GM12878 (cell line): Measurements from ENCODE around the gene SDS. TPM values are rescaled to one million over a fixed set of nuclear protein-coding genes. Genes with fewer than 3 reads are reported as not detected.

ENCODE experiments used
- ATAC-seq: fragments of 200-7000 bp; cut with Tn5 transposase; 3 replicates; pipeline ENCODE4 v1.9.1; 2020; ENCODE audit warnings: mild to moderate bottlenecking, moderate library complexity
- BruUV-seq: library from RNA; stranded (reverse); fragments of 400-500 nt; replicated peaks from 2 replicates; lab custom pipeline; 2021; lab: Mats Ljungman, UMichigan
- CTCF ChIA-PET: fragments of 300-600 bp; sonication (Branson Sonifier 250); formaldehyde crosslinking; extraction: SDS; loops from one replicate; lab custom pipeline; 2021; ENCODE audit warnings: inconsistent platforms; lab: Yijun Ruan, JAX
- POLR2A ChIA-PET: fragments of 350-600 bp; formaldehyde crosslinking; extraction: SDS; loops from one replicate; lab custom pipeline; 2021; ENCODE audit warnings: inconsistent platforms; lab: Charles Lee
- RAD21 ChIA-PET: fragments of 300-600 bp; sonication (Branson Sonifier 250); formaldehyde crosslinking; loops from one replicate; lab custom pipeline; 2023; ENCODE audit warnings: antibody characterized with exemption; ENCODE audit not compliant: unreplicated experiment; lab: Charles Lee
- SMC1A ChIA-PET: fragments of 300-600 bp; sonication (Branson Sonifier 250); formaldehyde crosslinking; loops from one replicate; lab custom pipeline; 2023; ENCODE audit not compliant: unreplicated experiment, uncharacterized antibody; lab: Charles Lee
- DNase-seq: peaks from one replicate; pipeline ENCODE4 v3.0.0-alpha.2; 2011; ENCODE audit warnings: low read depth, low spot score
- FAIRE-seq: peaks from 3 replicates; lab custom pipeline; 2011; peaks lifted over from hg19 to GRCh38; lab: Jason Lieb, UNC
- H2AFZ ChIP-seq: 2 replicates; pipeline ENCODE4 v1.6.0; 2011; ENCODE audit warnings: low read depth, low read length, control low read depth; ENCODE audit not compliant: control insufficient read depth
- H3K27ac ChIP-seq: 2 replicates; pipeline ENCODE4 v1.5.1; 2011; ENCODE audit warnings: control low read depth; ENCODE audit not compliant: control insufficient read depth, insufficient read depth
- H3K27me3 ChIP-seq, 2 experiments: replicated peaks in 1 of 2; 2 replicates each; pipeline versions ENCODE4 v1.6.0 to v1.6.1; 2011; ENCODE audit warnings: low read length in 1 of 2; ENCODE audit not compliant: control insufficient read depth in 2 of 2, insufficient read depth in 2 of 2
- H3K36me3 ChIP-seq, 2 experiments: 2 replicates each; pipeline ENCODE4 v1.5.1; 2011; ENCODE audit warnings: low read length in 1 of 2; ENCODE audit not compliant: control insufficient read depth in 2 of 2, insufficient read depth in 2 of 2
- H3K4me1 ChIP-seq: 2 replicates; pipeline ENCODE4 v1.6.1; 2011; ENCODE audit warnings: mild to moderate bottlenecking, low read length, moderate library complexity, mixed read lengths; ENCODE audit not compliant: control insufficient read depth, insufficient read depth
- H3K4me2 ChIP-seq: 2 replicates; pipeline ENCODE4 v1.6.0; 2011; ENCODE audit warnings: control low read depth; ENCODE audit not compliant: control insufficient read depth, insufficient read depth
- H3K4me3 ChIP-seq: fragments of 200-600 bp; sonication (generic); 2 replicates; pipeline ENCODE4 v1.5.1; 2016
- H3K79me2 ChIP-seq: 2 replicates; pipeline ENCODE4 v1.6.0; 2011; ENCODE audit warnings: low read length; ENCODE audit not compliant: control insufficient read depth, insufficient read depth
- H3K9ac ChIP-seq: 2 replicates; pipeline ENCODE4 v1.8.0; 2011; ENCODE audit warnings: low read length, control low read depth, mixed read lengths; ENCODE audit not compliant: control insufficient read depth, insufficient read depth
- H3K9me3 ChIP-seq: replicated peaks from 3 replicates; pipeline ENCODE4 v1.5.1; 2011; ENCODE audit warnings: mild to moderate bottlenecking, low read length; ENCODE audit not compliant: control insufficient read depth, insufficient read depth
- H4K20me1 ChIP-seq: 2 replicates; pipeline ENCODE4 v1.6.0; 2011; ENCODE audit not compliant: control insufficient read depth, insufficient read depth
- BACH1 ChIP-seq: fragments of 450-650 bp; IDR thresholded peaks from 2 replicates; pipeline ENCODE4 v1.6.1; 2017; ENCODE audit warnings: mild to moderate bottlenecking, borderline replicate concordance
- CBX3 ChIP-seq: fragments of 200-600 bp; sonication (generic); IDR thresholded peaks from 2 replicates; pipeline ENCODE4 v1.6.1; 2016; ENCODE audit warnings: low read depth, borderline replicate concordance
- CHD1 ChIP-seq: IDR thresholded peaks from 2 replicates; pipeline ENCODE4 v1.6.1; 2012; ENCODE audit warnings: low read depth, low read length, improper control_type of control experiment
- E2F8 ChIP-seq: fragments of 450-650 bp; IDR thresholded peaks from 2 replicates; pipeline ENCODE4 v1.6.1; 2018; ENCODE audit warnings: mild to moderate bottlenecking, low read depth, moderate library complexity; ENCODE audit not compliant: partially characterized antibody
- EGR1 ChIP-seq, 2 experiments: IDR thresholded peaks; 1 replicate in 1 of 2; 2 replicates in 1 of 2; pipeline ENCODE4 v1.6.1; 2011 to 2012; ENCODE audit warnings: low read depth in 2 of 2, low read length in 2 of 2, borderline replicate concordance in 1 of 2, mild to moderate bottlenecking in 1 of 2, moderate library complexity in 1 of 2
- EZH2 ChIP-seq: IDR thresholded peaks from 2 replicates; pipeline ENCODE4 v1.6.1; 2012; ENCODE audit warnings: low read depth, mild to moderate bottlenecking, control low read depth, inconsistent platforms, low read length, borderline replicate concordance; ENCODE audit not compliant: control insufficient read depth
- HDAC2 ChIP-seq: fragments of 200-600 bp; sonication (generic); IDR thresholded peaks from 2 replicates; pipeline ENCODE4 v1.6.1; 2017
- KLF5 ChIP-seq: fragments of 450-650 bp; IDR thresholded peaks from 2 replicates; pipeline ENCODE4 v1.6.1; 2014; ENCODE audit warnings: mild to moderate bottlenecking; ENCODE audit not compliant: partially characterized antibody
- MTA2 ChIP-seq: fragments of 450-650 bp; IDR thresholded peaks from 2 replicates; pipeline ENCODE4 v1.6.1; 2016; ENCODE audit warnings: low read depth, mild to moderate bottlenecking, moderate library complexity
- POLR2A ChIP-seq: IDR thresholded peaks from 2 replicates; pipeline ENCODE4 v1.6.1; 2011; ENCODE audit warnings: low read depth, mild to moderate bottlenecking, low read length
- SIX5 ChIP-seq: IDR thresholded peaks from 2 replicates; pipeline ENCODE4 v1.6.1; 2011; ENCODE audit warnings: mild to moderate bottlenecking, low read depth, low read length, moderate library complexity; ENCODE audit not compliant: severe bottlenecking
- SMARCA5 ChIP-seq: fragments of 450-650 bp; IDR thresholded peaks from 2 replicates; pipeline ENCODE4 v1.6.1; 2017; ENCODE audit warnings: mild to moderate bottlenecking
- SUZ12 ChIP-seq: fragments of 200-600 bp; sonication (generic); IDR thresholded peaks from one replicate; pipeline ENCODE4 v1.6.1; 2018; ENCODE audit warnings: antibody characterized with exemption, mild to moderate bottlenecking; ENCODE audit not compliant: unreplicated experiment
- YBX1 ChIP-seq: fragments of 450-650 bp; IDR thresholded peaks from 2 replicates; pipeline ENCODE4 v1.6.1; 2016; ENCODE audit warnings: antibody characterized with exemption
- ZBTB33 ChIP-seq: fragments of 450-650 bp; IDR thresholded peaks from 2 replicates; pipeline ENCODE4 v1.6.1; 2017; ENCODE audit warnings: mild to moderate bottlenecking
- ZNF384 ChIP-seq: IDR thresholded peaks from 2 replicates; pipeline ENCODE4 v1.6.1; 2012; ENCODE audit warnings: low read depth, mild to moderate bottlenecking, low read length, improper control_type of control experiment, borderline replicate concordance
- WGBS: methylation state at CpG from one replicate; pipeline ENCODE4 v1.1.6; 2016; ENCODE audit warnings: low lambda C conversion rate; ENCODE audit not compliant: insufficient replicate concordance, insufficient coverage; ENCODE audit errors: missing lambda C conversion rate; 5-methylcytosine and 5-hydroxymethylcytosine counted together
- in situ Hi-C: fragments of 300-500 bp; cut with MboI; formaldehyde crosslinking; loops from 9 replicates; pipeline ENCODE4 v1.14.3; 2018; ENCODE audit warnings: mixed read lengths
- intact Hi-C: fragments of 100-400 bp; cut with micrococcal nuclease; formaldehyde crosslinking; loops from one replicate; pipeline ENCODE4 v1.14.2; 2022; ENCODE audit not compliant: unreplicated experiment
- polyA plus RNA-seq, 11 experiments: library from polyadenylated mRNA; depleted of rRNA in 4 of 11; unstranded in 6 of 11; stranded (reverse) in 5 of 11; fragments of >200 nt; fragmentation: Nextera tagmentation in 4 of 11; fragmentation: Illumina TruSeq in 1 of 11; extraction: Ambion mirVana in 4 of 11; extraction: Trizol in 1 of 11; gene quantifications; 1 replicate in 1 of 11; 2 replicates in 10 of 11; pipeline versions ENCODE4 v1.2.1 to v1.2.3, GENCODE V29; 2011 to 2016; ENCODE audit warnings: inconsistent platforms in 2 of 11, missing spikeins in 2 of 11, low read depth in 1 of 11
- total RNA-seq, 4 experiments: library from RNA; depleted of rRNA in 3 of 4; stranded (reverse); fragments of >200 nt in 3 of 4; fragmentation: Illumina TruSeq in 1 of 4; extraction: Trizol in 1 of 4; gene quantifications; 2 replicates each; pipeline versions ENCODE4 v1.2.1 to v1.2.3, GENCODE V29; 2013 to 2021

The SDS gene
- total and polyA plus RNA-seq, 10 of the 15 experiments (the other 5 are each of a cell fraction or from before 2014, with no cell fraction given), result 0.18 TPM; not detected in 9

GRCh38 chr12:113452458-113452857, 48.8 kb upstream of the SDS start:
- in situ Hi-C loops, result no loop called here
- ATAC-seq (no peak), FAIRE-seq (no peak), DNase-seq (no peak)
- no peaks in the 10 kb centered on the region for H3K9me3 ChIP-seq
- H3K27ac ChIP-seq, result no peak overlapping the region
- H3K9ac ChIP-seq, result no peak overlapping the region
- intact Hi-C loops, result no loop called here
- CTCF ChIA-PET, result interaction anchor here (2.0 kb wide), 1 partner anchor 10 kb away, joined by 9 read pairs; no protein-coding TSS in a partner anchor
- BruUV-seq, result no TSS peak
- H3K4me2 ChIP-seq, result no peak overlapping the region
- no peak overlapping the region for H2AFZ ChIP-seq
- no peaks in the 10 kb centered on the region for H4K20me1 ChIP-seq
- no peaks in the 10 kb centered on the region for H3K79me2 ChIP-seq
- no peak overlapping the region for H3K4me3 ChIP-seq
- SMC1A ChIA-PET, result interaction anchor here (0.7 kb wide), 1 partner anchor 465 kb away, joined by 3 read pairs; no protein-coding TSS in a partner anchor
- no peaks in the 10 kb centered on the region for H3K27me3 ChIP-seq
- TF ChIP-seq POLR2A (no peak), BACH1 (no peak), YBX1 (no peak), EZH2 (no peak), SUZ12 (no peak), HDAC2 (no peak), SMARCA5 (0 out of 2 replicates have a peak, but pooled peaks have one; percentile 33)
- WGBS, result 27% methylated on average over 2 of the region's 2 CpGs
- no peaks in the 10 kb centered on the region for H3K36me3 ChIP-seq
- RAD21 ChIA-PET, result no interaction called here
- no peaks in the 10 kb centered on the region for H3K4me1 ChIP-seq
- POLR2A ChIA-PET, result no interaction called here

- RAD21 ChIA-PET, result no interaction called here
- Histone ChIP-seq H3K4me1 (no peaks in the 10 kb centered on the region), H3K27me3 (no peaks in the 10 kb centered on the region), H4K20me1 (no peaks in the 10 kb centered on the region), H3K36me3 (no peaks in the 10 kb centered on the region), H3K4me2 (no peak overlapping the region), H3K4me3 (no peak overlapping the region), H3K79me2 (no peaks in the 10 kb centered on the region), H2AFZ (no peak overlapping the region), H3K9me3 (no peaks in the 10 kb centered on the region; the same call in 2 of the 3 replicates), H3K9ac (no peak overlapping the region), H3K27ac (no peak overlapping the region)
- DNase-seq (no peak), FAIRE-seq (no peak), ATAC-seq (no peak)
- BruUV-seq, result no TSS peak
- intact Hi-C loops, result no loop called here
- CTCF ChIA-PET, result interaction anchor here (0.6 kb wide), 1 partner anchor 30 kb away, joined by 3 read pairs; no protein-coding TSS in a partner anchor
- in situ Hi-C loops, result no loop called here
- SMC1A ChIA-PET, result no interaction called here
- POLR2A ChIA-PET, result no interaction called here
- 56% methylated on average over 1 of the region's 1 CpG for WGBS
- no peak for TF ChIP-seq MTA2
- TF ChIP-seq SIX5, result no peak
- TF ChIP-seq E2F8, result no peak
- TF ChIP-seq ZBTB33, result no peak
- TF ChIP-seq CHD1, result no peak
- no peak for TF ChIP-seq ZNF384
- no peak for TF ChIP-seq KLF5
- no peak for TF ChIP-seq CBX3
- TF ChIP-seq EGR1 (IDR thresholded peaks at IDR 0.05; ENCODE audit: borderline replicate concordance in 1 of 2, low read depth in 2 of 2, low read length in 2 of 2), result no peak
- no peak for TF ChIP-seq SUZ12
These were observed 46.2 kb upstream of the SDS start for GRCh38 chr12:113449839-113450238.
